GM19238 (cell line): Measurements from ENCODE around the gene GBP2.
"Not testable (repeated sequence)": the region's sequence is repeated elsewhere in the genome, so short reads cannot be mapped to it uniquely, and the experiment has no call there.

Source experiments
- DNase-seq: peaks from one replicate; pipeline ENCODE4 v3.0.0; 2011; ENCODE audit warnings: low spot score; ENCODE audit not compliant: insufficient read length

The GBP2 gene

GRCh38 chr1:89126602-89127565 lies 970 bp upstream of the GBP2 start:
- not testable (repeated sequence) for DNase-seq

DNA sequence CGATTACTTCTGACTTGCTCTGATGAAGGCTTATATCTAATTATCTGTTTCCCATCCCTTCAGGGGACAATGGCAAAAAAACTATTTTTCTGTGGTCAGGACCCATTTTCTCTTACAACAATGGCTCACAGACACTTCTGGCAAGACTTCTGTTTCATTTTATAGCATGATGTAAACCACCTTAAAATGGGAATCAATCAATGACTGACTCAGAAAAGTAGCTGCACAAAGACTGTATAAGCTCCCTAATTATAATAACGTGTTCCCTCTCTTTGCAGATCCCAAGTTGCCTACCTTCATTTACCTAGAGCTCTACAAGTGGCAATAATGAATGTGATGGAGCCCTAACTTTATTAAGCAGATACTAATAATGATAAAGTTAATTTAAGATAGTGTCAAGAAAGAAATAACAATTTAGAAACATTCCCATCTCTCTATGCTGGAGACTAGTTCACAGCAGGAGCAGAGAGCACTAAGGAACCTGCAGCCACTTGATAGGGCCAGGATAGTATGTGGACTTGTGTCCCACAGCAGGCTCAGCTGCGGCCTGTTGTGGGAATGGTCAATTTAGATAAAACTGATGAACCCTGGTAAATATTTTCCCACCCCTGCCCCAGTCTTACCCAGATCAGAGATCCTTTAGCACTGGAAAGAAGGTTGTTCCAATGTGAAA lies 538 bp downstream of the GBP2 start:
- DNase-seq, result no peak

DNA sequence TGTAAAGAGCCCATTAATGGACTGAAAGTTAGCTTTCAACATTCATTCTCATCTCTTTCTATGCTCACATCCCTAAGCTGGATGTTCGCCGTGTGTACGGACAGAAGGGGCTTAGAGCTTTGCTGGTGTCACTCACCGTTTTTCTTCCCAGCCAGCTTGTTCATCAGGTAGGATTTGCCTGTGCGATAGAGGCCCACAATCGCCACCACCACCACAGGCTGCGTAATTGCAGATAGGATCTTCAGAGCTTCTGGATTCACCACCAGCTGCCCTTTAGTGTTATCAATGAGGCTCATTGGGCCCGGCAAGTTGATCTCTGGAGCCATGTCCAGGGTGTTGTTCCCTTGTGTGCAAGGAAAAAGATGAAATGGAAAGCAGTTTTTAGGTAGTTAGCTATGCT lies 4.3 kb downstream of the GBP2 start:
- DNase-seq, result no peak

GRCh38 chr1:89114662-89115061 lies 11.3 kb downstream of the GBP2 start:
- no peak for DNase-seq

GRCh38 chr1:89112871-89113613 lies 12.9 kb downstream of the GBP2 start:
- DNase-seq, result no peak

DNA sequence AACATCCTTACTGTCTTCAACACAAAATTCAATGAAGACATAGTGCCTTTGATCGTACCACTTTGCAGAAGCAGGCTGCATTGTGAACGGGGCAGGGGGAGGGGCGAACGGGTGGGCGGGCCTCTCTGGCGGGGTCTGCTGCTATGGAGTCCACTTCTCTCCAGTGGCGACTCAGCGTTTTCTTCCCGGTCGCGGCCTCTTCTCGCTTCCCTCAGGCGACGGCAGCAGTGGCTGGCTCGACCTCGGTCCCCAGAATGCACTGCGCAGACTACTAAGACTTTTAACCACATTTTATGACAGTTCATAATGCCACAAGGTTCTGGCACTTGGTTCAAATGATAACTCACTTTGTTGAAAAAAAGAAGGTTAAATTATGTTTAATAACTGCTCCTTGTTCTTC lies 21.2 kb downstream of the GBP2 start:
- DNase-seq, result no peak

DNA sequence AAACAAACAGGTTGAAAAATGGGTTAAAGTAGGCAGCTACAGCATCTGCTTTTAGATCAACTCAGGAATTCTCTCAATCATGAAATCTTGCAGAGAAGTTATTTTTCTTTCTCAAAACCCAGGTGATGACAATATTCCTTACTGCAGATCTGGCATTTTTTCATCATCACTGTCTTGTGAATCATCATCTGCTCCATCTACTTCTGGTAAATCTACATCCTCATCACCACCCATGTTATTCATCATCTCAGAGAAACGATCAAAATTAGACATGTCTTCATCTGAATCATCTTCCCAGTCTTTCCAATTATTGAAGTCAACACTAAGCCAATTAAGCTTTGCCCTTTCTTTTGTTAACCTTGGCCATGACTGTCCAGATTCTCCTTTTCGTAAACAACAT lies 21.8 kb downstream of the GBP2 start:
- no peak for DNase-seq

GRCh38 chr1:89102021-89102420 lies 23.9 kb downstream of the GBP2 start:
- DNase-seq, result no peak

DNA sequence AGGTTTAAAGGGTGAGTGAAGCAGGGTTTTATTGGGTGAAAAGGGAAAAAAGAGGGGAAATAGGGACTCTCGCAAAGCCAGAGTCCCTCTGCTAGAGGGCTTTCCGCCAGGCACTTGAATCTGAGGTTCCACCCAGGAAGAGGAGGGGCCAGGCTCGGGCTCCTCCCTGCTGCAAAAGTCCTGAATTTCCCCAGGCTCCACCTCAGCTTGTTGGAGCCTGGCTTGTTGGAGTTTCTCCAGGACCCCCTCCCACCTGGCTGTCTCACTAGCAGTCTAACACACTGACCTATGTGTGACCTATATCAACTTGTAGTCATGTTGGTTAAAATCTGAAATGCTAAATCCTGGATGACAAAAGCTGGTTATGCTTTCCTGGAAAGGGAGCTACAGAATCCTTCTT lies 25.5 kb downstream of the GBP2 start:
- DNase-seq, result no peak

DNA sequence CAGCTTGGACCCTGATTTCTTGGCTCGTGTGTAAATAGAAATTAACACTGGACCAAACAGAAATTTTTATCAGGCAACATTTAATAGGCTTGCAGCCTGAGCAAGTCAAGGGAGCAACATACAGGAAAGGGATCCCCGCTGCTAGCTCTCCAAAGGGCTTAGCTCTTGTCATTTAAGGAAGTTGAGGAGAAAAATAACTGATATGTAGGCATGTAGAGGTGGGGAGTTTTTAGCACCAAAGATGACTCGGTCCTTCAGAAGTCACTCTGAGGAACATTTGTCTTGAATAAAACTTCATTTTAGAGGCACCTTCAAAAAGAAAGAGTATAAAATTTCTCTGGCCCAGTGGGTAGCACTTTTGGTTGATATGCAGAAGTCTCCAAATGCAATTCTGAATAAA lies 27.1 kb downstream of the GBP2 start:
- no peak for DNase-seq

DNA sequence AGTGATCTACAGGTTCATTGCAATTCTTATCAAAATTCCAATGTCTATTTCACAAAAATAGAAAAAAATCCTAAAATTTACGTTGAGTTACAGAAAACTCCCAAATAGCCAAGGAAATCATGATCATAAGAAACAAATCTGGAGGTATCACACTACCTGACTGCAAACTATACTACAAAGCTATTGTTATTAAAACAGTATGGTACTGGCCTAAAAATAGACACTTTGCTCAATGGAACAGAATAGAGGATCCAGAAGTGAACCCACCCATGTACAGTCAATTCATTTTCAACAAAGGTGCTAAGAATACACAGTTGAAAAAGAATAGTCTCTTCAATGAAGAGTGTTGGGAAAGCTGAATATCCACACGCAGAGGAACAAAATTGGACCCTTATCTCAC lies 30.2 kb downstream of the GBP2 start:
- DNase-seq, result no peak

GRCh38 chr1:89089962-89090361 lies 36.0 kb downstream of the GBP2 start:
- no peak for DNase-seq

DNA sequence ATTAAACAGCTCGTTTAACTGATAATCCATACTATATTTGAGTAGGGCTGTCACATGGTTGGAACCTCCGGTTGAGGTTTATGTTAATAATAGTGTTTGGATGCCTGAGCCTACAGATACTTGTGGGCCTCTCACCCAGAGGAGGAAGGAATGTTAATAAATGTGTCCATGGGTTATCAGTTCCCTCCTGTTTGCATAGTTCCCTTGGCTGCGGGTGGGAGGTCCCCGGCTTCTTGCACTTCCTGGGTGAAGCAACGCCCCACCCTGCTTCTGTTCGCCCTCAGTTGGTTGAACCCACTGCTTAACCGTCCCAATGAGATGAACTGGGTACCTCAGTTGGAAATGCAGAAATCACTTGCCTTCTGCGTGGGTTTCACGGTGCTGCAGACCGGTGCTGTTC lies 37.3 kb downstream of the GBP2 start:
- no peak for DNase-seq

DNA sequence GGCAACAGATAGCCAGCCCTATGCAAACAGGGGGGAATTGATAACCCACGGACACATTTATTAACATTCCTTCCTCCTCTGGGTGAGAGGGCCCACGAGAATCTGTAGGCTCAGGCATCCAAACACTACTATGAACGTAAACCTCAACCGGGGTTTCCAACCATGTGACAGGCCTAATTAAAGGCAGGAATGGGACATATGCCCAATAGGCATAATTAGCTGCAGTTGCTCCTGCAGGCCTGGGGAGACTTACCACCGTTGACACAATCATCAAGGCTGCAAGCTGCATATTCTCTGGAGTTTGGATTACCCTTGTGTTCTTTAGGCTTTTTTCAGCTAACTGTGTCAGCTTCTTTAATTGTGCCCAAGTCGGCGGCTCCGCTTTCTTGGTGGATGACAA lies 38.7 kb downstream of the GBP2 start:
- DNase-seq, result no peak

GRCh38 chr1:89085781-89086180 lies 40.1 kb downstream of the GBP2 start:
- peak; percentile 31 for DNase-seq

DNA sequence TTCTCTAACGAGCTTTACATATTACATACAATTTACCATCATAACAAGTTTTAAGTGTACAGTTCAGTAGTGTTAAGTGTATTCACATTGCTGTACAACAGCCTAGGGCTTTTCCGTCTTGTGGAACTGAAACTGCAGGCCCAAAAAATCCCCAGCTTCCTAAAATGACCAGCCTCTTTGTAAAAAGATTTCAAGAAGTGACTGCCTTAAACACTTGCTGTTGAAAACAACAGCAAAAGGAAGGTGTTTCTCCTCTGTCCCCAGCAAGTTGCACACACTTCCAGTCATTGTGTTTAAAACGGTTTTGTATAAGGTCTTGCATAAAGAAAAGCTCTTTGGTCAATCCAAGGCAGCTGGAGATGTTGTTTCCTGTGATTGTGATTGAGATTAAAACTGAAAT lies 44.9 kb downstream of the GBP2 start:
- no peak for DNase-seq

- DNase-seq, result not testable (repeated sequence)
Measured at GRCh38 chr1:89080068-89080467, 45.8 kb downstream of the GBP2 start.

- not testable (repeated sequence) for DNase-seq
Measured at GRCh38 chr1:89072466-89073065, 53.3 kb downstream of the GBP2 start.

GRCh38 chr1:89070509-89070908 lies 55.4 kb downstream of the GBP2 start:
- no peak for DNase-seq

DNA sequence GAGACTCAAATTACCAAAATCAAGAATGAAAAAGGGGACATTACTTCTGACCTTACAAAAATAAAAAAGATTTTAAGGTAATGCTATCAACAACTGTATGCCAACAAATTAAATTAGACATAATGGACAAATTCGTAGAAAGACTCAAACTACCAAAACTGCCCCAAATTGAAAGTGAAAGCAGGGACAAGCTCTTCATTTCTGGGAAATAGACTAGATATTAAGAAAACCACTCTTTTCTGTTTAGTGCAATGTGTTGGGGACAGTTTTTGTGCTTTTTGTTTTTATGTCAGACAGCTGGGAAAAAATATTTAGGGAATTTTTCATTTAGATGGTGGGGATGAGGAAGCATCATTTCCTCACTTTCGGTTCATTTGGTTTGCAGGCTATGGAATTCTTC lies 56.0 kb downstream of the GBP2 start:
- DNase-seq, result no peak

DNA sequence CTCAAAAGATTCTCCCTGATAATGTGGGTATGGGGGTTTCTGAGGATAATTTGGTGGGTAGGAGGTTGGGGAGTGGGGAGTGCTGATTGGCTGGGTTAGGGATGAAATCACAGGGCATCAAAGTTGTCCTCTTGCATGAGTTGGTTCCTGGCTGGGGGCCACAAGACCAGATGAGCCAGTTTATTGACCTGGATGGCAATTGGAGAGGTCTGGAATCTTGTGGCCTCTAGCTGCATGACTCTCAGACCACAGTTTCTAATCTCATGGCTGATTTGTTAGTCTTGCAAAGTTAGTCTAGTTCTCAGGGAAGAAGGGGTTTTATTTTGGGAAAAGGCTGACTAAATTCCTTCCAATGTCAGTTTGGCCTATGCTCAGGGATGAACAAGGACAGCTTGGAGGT lies 57.6 kb downstream of the GBP2 start:
- no peak for DNase-seq
